Measurements from ENCODE around the gene SH3RF1. TPM values are rescaled to one million over a fixed set of nuclear protein-coding genes. Genes with fewer than 3 reads are reported as not detected.
"Not testable (repeated sequence)": the region's sequence is repeated elsewhere in the genome, so short reads cannot be mapped to it uniquely, and the experiment has no call there.

The SH3RF1 gene
- total RNA-seq, 1 donor from 2014 or later: 15.6 TPM

DNA sequence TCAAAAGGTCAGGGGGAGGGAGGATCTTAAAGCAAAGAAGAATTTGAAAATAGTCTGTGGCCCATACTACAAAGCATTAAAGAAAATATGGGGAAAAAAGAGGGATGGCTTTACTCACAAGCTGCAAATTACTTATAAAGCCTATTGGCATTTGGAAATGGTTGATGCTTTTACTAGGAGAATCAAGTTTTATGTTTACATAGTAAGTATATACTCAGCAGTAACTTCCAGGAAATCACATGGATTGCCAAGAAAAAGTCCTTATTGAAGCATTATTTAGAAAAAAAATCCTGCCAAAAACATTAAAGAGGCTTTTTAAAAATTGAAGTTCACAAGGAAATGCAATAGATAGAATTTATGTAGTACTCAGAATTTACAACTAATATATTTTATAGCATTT is 8.4 kb upstream of the SH3RF1 start:
- intact Hi-C loops (cut with DNase I): no loop called here
- no peak for DNase-seq (ENCODE audit: low spot score)

DNA sequence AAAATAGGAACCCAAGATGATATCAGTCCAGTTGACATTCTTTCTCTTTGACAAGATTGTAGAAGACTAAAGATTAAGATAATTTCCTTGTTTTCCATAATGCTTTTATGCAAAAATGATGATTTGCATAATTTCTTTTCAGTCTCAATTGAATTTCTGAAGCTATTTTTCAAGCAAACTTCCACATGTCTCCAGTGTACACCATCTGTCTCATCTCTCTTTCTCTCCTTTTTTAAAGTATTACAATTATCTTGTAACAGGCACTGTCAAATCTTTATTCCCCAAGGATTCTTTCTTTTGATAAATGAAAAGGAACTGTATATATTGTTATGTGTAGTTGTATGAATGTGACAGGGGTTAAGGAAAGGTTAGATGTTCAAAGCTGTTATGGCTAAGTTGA is 7.9 kb upstream of the SH3RF1 start:
- no peak for DNase-seq (ENCODE audit: low spot score)
- intact Hi-C loops (cut with DNase I): no loop called here

DNA sequence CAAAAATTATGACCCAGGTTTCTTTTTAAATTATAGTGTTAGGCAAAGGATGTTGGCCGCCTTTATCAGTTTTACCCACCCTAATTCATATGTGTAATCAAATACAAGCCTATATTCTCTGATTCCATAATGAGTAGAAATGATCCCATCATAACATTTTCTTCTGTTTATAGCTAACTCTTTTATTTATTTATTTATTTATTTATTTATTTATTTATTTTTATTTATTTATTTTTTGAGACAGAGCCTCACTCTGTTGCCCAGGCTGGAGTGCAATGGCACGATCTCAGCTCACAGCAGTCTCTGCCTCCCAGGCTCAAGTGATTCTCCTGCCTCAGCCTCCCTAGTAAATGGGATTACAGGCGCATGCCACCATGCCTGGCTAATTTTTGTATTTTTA is 7.1 kb upstream of the SH3RF1 start:
- intact Hi-C loops (cut with DNase I); DNase-seq (ENCODE audit: low spot score): not testable (repeated sequence)

DNA sequence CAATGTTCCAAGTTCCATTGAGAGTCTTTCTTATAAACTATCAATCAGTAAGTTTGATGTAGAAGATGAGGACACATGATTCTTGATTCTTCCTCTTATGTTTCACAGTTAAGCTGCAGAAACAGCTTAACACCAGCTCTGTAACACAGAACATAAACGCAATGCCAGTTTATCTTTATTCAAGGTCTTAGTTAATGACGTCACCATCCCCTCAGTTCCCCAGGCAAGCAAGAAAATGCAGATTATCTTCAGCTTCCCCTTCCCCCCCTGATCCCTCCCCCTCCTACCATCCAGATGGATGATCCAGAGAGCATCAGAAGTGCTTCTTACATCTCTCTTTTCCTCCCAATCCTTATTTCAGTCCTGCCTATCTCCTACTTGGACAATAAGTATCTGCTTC is 4.4 kb upstream of the SH3RF1 start:
- intact Hi-C loops (cut with DNase I): no loop called here
- DNase-seq (ENCODE audit: low spot score): no peak

DNA sequence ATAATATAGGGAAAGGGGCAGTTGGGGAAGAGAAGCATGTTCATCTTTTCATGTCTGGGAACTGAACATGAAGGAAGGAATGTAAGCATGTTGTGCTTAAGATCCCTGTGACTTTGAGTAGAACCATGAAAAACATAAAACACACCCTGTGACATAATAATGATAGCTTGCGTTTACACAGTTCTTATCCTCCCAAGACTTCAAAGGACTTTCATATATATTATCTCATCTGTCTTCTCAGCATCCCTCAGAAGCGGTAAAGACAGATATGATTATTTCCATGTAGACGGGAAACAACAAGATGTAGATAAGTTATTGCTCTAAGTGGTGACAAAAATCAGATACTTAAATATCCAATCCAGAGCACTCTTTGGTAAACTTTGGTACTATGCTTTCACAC is 3.3 kb upstream of the SH3RF1 start:
- no peak for DNase-seq (ENCODE audit: low spot score)

DNA sequence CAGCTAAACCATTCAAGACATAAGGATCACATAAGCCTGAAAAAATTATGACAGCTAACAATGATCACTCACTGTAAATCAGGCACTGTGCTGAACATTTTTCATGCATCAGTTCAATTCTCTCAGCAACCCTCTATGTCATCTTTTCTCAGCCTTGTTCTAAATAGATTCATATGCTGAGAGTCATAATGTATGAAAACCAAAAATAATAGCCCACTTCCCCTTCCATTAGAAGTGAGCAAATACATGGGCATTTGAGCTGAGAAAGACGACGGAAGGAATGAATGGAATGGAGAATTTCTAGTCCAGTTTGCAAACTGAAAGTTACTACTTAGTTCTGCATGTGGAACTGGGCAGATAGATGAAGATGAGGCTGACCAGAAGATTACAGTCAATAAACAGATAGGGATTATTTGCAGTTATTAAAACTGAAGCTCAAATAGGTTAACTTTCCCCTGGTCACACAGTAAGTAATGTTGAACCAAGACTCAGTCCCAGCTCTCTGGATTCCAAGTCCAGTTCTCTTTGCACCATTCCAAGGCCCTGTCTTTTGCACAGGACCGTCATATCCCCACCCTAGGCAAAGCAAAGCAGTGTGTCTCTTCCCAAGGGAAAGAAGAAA is 1.6 kb upstream of the SH3RF1 start:
- DNase-seq (ENCODE audit: low spot score): no peak
- intact Hi-C loops (cut with DNase I): loop anchor here (5.0 kb wide), 3 partner anchors 210 to 260 kb away; partner anchors contain the start of gene CBR4

More for the DNA sequence above, 3.3 kb upstream of the SH3RF1 start:
- intact Hi-C loops (cut with DNase I): loop anchor here (5.0 kb wide), 3 partner anchors 208 to 262 kb away; partner anchors contain the start of gene CBR4

DNA sequence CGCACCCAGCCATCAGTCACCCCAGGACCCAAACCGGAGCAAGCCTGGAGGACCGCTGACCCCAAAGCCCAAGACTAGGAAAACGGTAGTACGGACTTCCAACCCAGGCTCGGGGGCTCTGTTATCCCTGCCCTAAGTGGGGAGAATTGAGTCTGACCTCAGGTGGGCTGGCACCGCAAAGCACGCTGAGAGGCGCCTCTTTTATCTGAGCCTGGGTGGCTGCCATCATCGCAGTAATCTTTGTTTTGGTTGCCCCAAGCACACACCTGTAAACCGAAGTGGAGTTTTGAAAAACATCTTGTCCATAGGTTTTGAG is 894 bp upstream of the SH3RF1 start:
- intact Hi-C loops (cut with DNase I): loop anchor here (5.0 kb wide), 3 partner anchors 209 to 259 kb away; partner anchors contain the start of gene CBR4
- no peak for DNase-seq (ENCODE audit: low spot score)

DNA sequence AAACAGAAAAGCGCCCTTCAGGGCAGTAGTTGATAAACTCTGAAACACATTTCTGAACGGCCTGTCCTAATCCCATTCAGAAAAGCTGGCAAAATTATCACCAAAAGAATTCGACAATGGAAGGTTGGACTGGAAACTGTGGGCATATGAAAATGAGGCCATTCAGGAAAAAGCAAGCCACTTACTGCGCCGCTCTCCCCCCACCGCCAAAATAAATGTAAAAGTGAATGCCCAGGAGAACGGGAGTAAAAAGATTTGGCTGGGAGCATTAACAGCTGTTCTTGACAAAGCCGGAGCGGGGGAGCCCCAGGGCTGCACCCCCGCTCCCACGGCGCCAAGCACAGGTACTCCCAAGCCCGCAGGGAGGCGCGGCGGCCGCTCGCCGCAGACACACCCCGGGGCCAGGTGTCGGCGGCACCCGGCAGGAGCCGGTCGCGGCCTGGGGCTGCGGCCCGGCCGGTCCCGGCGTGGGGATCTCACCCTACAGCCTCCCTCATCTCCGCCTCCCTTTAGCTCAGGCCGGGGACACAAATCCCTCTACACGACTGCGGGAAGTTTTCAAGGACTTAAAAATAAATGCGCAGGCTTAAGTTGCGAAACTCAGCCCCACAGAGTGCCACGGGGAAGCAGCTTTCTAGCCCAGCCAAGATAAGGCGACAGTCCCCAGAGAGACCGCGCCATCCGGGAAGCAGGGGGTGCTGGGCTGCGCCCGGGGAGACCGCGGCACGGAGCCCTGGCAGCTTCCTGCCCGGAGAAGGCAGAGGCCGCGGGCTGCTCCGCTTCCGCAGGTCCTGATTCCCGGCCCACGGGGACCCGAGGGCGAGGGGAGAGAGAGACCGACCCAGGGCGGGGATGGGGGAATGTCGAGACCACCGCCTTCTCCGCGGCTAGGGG is 593 bp downstream of the SH3RF1 start:
- intact Hi-C loops (cut with DNase I): loop anchor here (5.0 kb wide), 3 partner anchors 208 to 258 kb away; partner anchors contain the start of gene CBR4
- peak; percentile 87 for DNase-seq (ENCODE audit: low spot score)

DNA sequence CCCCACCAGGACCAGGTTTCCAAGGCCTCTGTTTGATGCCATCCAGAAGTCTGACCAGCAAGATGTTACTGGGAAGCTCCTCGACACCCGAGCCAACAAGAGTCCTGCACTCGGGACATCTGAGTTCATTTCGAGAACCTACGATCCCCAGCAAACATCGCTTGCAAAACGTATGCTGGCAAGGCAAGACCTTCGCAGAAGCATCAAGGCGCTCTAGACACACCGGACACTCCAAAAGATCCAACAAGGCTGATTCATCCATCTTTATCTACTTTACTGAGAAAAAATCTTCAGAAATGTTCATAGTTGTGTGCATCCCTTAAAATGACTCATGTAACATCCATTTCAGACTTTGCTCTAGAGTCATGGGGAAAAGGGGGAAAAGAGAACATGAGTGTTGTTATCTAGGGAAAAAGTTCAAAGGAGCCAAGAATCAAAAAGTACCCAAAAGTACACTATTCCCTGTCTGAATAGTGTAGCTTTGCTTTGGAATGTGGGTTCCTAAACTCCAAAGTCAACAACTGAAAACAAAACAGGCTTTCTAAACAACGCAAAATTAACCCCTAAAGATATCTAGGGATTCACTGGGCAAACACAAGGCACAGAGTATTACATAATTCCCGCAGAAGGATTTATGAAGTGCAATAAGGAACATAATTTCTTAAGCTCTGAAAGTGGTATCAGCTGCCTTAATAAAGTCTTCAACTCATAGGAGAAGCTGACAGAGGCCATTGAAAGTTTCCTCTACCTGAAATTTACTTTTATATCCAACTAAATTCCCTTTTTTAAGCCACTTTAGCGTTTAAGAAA is 1.6 kb downstream of the SH3RF1 start:
- no peak for DNase-seq (ENCODE audit: low spot score)
- intact Hi-C loops (cut with DNase I): no loop called here

DNA sequence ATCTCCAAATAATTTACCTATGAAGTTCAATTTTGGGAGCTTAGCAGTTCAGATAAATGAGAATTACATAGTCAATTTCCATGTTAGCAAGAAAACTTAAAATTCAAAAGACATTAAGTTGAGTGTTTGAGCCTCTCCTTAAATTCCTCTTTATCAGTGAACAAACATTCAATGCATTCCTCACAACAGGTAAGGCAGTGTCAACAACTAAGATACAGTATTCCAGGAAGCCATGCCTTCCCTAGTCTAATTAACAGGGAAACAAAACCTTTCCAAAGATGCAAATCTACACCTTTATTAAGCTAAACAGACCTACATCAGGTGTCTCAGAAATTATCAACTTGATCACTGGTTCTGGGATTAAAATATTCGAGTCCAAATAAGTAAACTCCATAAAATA is 3.7 kb downstream of the SH3RF1 start:
- DNase-seq (ENCODE audit: low spot score): no peak
- intact Hi-C loops (cut with DNase I): no loop called here

DNA sequence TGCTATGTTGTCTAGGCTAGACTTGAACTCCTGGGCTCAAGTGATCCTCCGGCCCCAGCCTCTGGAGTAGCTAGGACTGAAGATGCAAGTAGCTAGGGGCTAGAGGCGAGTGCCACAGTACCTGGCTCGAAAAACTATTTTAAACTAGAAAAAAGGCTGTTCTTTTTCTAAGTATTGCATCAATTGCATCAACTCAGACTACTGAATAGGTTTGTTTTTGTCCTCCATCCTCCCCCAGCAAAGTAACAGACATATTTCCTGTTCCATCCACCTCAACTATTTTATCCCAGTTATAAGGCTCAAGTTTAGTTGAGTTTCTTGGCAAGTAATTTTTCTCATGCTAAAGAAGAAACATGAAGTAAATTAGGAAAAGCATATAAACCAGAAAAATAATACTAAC is 4.1 kb downstream of the SH3RF1 start:
- intact Hi-C loops (cut with DNase I): no loop called here
- DNase-seq (ENCODE audit: low spot score): no peak

DNA sequence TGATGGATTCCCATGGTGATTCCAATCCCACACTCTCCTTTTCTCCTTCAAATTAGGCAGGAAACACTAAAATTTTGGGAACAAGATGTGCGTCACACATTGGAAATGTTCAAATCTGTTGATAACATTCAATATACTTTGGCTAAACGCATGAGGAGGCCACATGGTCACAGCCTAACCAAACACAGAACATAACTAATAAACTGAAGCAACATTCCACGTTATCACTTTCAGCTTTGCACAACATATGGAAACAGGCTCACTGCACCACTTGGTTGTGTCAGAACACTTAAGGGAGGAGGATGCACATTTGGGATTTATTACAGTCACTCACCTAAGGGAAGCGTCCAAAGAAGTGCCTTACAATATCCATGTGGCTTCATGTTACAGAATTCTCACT is 4.7 kb downstream of the SH3RF1 start:
- intact Hi-C loops (cut with DNase I): no loop called here
- no peak for DNase-seq (ENCODE audit: low spot score)

DNA sequence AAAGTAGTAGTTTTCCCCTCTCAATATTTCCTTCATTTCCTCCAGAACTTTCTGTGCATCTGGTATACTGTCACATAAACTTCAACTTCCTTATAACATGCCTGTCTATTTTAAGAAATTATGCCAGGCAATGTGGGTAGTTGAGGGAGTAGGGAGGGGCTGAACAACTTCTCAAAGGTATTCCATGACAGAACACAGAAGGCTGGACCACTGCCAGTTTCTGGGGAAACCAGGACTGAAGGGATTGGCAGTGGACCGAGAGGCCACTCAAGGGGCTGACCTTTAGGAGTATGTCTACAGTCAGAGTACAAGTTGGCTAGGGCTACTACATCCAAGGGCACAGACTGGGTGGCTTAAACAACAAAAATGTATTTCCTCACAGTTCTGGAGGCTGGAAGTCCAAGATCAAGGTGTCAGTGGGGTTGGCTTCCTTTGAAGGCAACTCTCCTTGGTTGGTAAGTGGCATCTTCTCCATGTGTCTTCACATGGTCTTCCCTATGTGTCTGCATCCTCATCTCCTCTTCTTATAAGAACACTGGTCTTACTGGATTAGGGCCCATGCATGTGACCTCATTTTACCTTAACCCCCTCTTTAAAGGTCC is 6.9 kb downstream of the SH3RF1 start:
- intact Hi-C loops (cut with DNase I): no loop called here

DNA sequence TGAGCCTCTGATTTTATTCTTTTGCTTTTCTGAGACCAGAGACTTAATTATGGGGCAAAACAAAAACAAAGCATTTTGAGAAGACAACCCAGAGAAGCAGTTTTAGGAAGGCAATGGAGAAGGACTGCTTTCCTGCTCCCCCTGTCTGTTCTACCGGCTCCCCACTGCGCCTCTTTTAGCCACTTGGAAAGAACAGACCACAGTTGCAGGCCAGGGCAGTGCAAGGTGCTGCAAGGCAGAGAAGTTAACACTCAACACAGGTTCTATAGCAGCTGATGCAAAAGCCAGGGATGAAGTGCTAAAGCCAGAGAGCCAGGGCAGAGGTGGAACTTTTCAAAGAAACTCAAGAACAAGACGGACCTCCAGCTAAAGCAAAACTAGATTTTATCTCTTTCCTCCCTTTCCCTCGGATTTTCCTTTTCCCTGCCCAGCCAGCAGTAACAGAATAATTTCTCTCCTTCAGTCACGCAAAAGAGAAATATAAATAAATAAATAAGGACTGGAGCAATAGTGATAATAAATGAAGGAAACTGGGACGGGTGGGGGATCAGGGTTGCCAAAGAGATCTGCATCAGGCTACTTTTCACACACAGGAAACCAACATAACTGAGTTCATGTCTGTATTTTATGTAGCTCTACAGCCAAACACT is 10.4 kb downstream of the SH3RF1 start:
- no peak for DNase-seq (ENCODE audit: low spot score)
- intact Hi-C loops (cut with DNase I): no loop called here

More for the DNA sequence above, 6.9 kb downstream of the SH3RF1 start:
- peak; percentile 77 for DNase-seq (ENCODE audit: low spot score)

DNA sequence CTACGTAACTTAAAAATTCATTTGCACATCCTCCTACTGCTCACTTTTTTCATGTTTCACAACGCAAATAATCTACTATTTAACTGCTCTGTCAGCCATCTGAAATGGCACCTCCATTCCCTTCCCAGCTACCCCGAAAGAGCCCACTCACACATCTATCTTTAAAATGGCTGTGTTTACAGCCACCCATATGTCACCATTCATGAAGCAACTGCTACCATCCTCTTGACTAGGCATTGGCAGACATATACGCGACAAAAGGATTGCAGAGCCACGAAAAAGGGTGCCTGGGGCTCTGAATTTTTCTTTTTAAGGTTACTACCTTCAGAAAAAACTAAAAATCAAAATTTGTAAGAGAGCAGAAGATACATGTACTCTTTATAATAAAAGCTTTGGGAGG is 11.5 kb downstream of the SH3RF1 start:
- DNase-seq (ENCODE audit: low spot score): no peak
- intact Hi-C loops (cut with DNase I): no loop called here

DNA sequence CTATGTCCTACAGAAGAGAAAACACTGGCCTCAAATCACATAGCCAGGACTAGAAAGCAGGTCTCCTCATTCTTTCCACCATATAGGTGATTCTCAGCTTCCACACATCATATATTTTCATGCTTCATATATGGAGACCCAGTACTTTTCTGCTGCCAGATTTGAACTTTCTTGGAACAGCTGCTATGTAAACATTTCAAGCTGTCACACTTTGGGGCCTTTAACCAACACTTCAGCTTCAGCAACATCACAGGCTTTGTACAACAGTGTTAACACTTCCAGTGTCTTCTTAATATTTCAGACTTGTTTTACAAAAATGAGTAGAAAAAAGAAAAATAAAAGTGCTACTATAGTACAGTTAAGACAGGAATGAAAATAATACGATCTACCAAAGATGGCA is 12.6 kb downstream of the SH3RF1 start:
- intact Hi-C loops (cut with DNase I): no loop called here
- DNase-seq (ENCODE audit: low spot score): no peak

DNA sequence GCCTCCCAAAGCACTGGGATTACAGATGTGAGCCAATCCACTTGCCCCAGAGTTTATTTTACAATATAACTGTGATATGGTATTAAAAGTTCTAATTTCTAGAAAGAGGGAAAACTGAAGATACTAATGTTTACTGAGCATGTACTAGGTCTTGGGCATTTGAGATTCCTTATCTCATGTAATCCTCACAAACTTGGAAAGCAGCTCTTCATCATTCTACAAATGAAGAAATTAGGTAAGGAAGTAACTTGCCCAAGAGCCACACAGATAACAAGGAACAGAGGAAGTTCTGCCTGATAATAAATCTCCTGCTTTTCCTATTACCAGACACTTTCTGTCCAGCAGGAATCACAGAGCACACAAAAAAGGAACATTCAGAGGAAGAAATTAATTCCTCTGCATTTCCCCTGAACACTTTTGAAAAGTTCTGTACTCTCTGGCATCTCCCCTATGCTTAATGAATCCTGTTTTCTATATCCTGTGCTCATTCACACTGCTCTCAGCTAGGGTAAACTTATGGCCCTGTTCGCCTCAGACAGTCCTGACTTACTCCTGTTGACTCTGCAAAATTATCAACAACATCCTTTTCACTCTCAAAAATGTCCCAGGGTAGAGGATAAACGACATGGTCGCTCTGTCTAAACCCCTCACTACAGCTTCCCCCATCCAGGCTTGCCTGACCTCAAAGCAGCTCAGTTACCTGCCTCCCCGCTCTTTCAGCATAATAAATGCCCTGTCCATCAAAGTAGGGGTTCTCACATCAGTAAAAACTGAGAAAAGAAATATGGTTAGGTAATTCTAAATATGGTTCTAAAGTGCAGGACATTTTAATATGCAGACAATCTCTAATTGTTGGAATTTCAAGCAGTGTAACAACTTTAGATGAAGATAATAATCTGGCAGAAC is 13.6 kb downstream of the SH3RF1 start:
- intact Hi-C loops (cut with DNase I): no loop called here

DNA sequence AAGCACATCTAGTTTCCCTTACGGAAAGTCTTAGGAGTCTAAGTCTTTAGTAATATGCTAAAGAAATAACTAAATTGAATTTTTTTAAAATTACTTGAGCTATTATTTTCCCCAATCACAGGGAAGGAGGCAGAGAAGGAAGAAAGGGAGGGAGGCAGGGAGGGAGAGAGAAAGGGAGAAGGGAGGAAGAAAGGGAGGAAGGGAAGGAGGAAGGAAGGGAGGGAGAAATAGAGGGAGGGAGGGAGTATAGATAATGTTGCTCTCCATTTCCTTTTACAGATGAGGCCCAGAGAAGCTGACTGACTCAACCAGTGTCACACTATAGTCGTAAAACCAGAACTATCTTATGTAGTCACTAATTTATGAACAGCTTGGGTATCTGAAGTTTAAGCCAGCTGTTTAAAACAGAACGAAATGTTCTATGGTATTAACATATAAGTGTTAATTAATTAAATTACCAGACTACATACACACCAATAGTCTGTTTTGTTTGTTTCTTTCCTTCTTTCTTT is 14.6 kb downstream of the SH3RF1 start:
- no peak for DNase-seq (ENCODE audit: low spot score)
- intact Hi-C loops (cut with DNase I): no loop called here

More for the DNA sequence above, 13.6 kb downstream of the SH3RF1 start:
- no peak for DNase-seq (ENCODE audit: low spot score)

Data from cardiac septum (tissue), 1 donor.